Smooth muscle cell (in vitro differentiated cells): ENCODE measurements around the gene GRIK3. TPM values are rescaled to one million over a fixed set of nuclear protein-coding genes. Genes with fewer than 3 reads are reported as not detected.

Source experiments
- DNase-seq: peaks from one replicate; lab custom pipeline; 2025; ENCODE audit not compliant: unreplicated experiment; lab: John Stamatoyannopoulos, UW
- H2AFZ ChIP-seq: fragments of 200-600 bp; sonication (generic); 2 replicates; pipeline ENCODE4 v1.6.0; 2016; ENCODE audit warnings: antibody characterized with exemption, low read depth, mild to moderate bottlenecking
- H3F3A ChIP-seq: fragments of 200-600 bp; sonication (generic); 2 replicates; pipeline ENCODE4 v1.6.0; 2017; ENCODE audit warnings: antibody characterized with exemption, low read depth
- H3K27ac ChIP-seq: fragments of 200-600 bp; sonication (generic); 2 replicates; pipeline ENCODE4 v1.5.1; 2016; ENCODE audit warnings: low read depth, mild to moderate bottlenecking
- H3K27me3 ChIP-seq: fragments of 200-600 bp; sonication (generic); 2 replicates; pipeline ENCODE4 v1.6.1; 2016; ENCODE audit warnings: low read depth, mild to moderate bottlenecking
- H3K36me3 ChIP-seq: fragments of 200-600 bp; sonication (generic); 2 replicates; pipeline ENCODE4 v1.5.1; 2016; ENCODE audit warnings: low read depth
- H3K4me1 ChIP-seq: fragments of 200-600 bp; sonication (generic); 2 replicates; pipeline ENCODE4 v1.5.1; 2016; ENCODE audit warnings: low read depth
- H3K4me2 ChIP-seq: fragments of 200-600 bp; sonication (generic); 2 replicates; pipeline ENCODE4 v1.6.0; 2016; ENCODE audit warnings: mild to moderate bottlenecking
- H3K4me3 ChIP-seq: fragments of 200-600 bp; sonication (generic); 2 replicates; pipeline ENCODE4 v1.5.1; 2016; ENCODE audit warnings: mild to moderate bottlenecking
- H3K79me2 ChIP-seq: fragments of 200-600 bp; sonication (generic); 2 replicates; pipeline ENCODE4 v1.6.0; 2016; ENCODE audit warnings: low read depth, mild to moderate bottlenecking
- H3K9ac ChIP-seq: fragments of 200-600 bp; sonication (generic); 2 replicates; pipeline ENCODE4 v1.6.0; 2016; ENCODE audit warnings: low read depth
- H3K9me3 ChIP-seq: fragments of 200-600 bp; sonication (generic); replicated peaks from 2 replicates; pipeline ENCODE4 v1.5.1; 2016; ENCODE audit warnings: low read depth
- H4K20me1 ChIP-seq: fragments of 200-600 bp; sonication (generic); 2 replicates; pipeline ENCODE4 v1.6.0; 2016; ENCODE audit warnings: low read depth
- WGBS: methylation state at CpG from one replicate; pipeline ENCODE4 v1.1.7; 2016; ENCODE audit warnings: low lambda C conversion rate; 5-methylcytosine and 5-hydroxymethylcytosine counted together
- polyA plus RNA-seq: library from polyadenylated mRNA; unstranded; fragments of >200 nt; fragmentation: Nextera tagmentation; extraction: Ambion mirVana; gene quantifications from 2 replicates; pipeline ENCODE4 v1.2.1, GENCODE V29; 2016
- total RNA-seq: library from RNA; depleted of rRNA; stranded (reverse); fragments of >200 nt; gene quantifications from 2 replicates; pipeline ENCODE4 v1.2.3, GENCODE V29; 2014
- TF ChIP-seq, protein P1 (sequence below): fragments of 200-600 bp; sonication (generic); IDR thresholded peaks from 2 replicates; pipeline ENCODE4 v1.5.1; 2017; ENCODE audit warnings: borderline replicate concordance, mild to moderate bottlenecking, antibody characterized with exemption; ENCODE audit not compliant: insufficient read depth, poor library complexity, severe bottlenecking

GRIK3 gene
- total and polyA plus RNA-seq, 2 experiments from 2014 or later, result 0.04 TPM; not detected in 1

DNA sequence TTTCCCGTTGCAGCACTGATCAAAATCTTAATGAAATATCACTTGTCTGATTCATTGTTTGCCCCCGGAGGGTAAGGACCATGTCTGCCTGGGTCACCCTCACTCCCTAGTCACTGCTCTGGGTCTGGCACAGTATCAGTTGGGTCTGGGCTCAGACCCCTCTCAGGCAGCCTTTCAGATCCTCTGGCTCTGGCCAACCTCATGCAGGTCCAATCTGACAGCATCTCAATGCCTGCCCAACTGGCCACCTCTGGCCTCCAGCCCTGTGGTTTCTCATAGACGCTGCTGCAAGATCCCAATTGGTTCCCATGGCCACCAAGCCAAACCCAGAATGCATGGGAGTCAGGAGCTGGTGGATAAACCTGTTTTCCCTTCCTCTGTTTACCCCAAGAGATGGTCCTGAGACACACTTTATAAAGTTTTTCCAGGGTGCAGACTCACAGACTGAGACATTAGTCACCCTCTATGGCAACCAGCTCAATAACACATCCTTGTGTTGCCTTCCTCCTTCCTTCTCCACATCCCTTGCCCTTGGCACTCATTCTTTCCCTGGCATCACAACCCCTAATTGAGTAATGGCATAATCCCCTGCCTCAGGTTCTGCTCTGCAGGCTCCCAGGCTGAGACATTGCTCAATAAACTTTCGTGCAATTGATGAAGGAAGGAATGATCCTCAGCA is 199.2 kb downstream of the GRIK3 start:
- no peak overlapping the region for H3K4me3 ChIP-seq
- no peak overlapping the region for H2AFZ ChIP-seq
- H3K4me1 ChIP-seq, result no peaks in the 10 kb centered on the region
- 86% methylated on average over 4 of the region's 4 CpGs for WGBS
- DNase-seq, result no peak
- H3K79me2 ChIP-seq, result no peaks in the 10 kb centered on the region
- H4K20me1 ChIP-seq, result no peaks in the 10 kb centered on the region
- TF ChIP-seq, protein P1, sequence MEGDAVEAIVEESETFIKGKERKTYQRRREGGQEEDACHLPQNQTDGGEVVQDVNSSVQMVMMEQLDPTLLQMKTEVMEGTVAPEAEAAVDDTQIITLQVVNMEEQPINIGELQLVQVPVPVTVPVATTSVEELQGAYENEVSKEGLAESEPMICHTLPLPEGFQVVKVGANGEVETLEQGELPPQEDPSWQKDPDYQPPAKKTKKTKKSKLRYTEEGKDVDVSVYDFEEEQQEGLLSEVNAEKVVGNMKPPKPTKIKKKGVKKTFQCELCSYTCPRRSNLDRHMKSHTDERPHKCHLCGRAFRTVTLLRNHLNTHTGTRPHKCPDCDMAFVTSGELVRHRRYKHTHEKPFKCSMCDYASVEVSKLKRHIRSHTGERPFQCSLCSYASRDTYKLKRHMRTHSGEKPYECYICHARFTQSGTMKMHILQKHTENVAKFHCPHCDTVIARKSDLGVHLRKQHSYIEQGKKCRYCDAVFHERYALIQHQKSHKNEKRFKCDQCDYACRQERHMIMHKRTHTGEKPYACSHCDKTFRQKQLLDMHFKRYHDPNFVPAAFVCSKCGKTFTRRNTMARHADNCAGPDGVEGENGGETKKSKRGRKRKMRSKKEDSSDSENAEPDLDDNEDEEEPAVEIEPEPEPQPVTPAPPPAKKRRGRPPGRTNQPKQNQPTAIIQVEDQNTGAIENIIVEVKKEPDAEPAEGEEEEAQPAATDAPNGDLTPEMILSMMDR, result no peak
- no peak overlapping the region for H3K27ac ChIP-seq
- no peaks in the 10 kb centered on the region for H3K36me3 ChIP-seq
- no peak overlapping the region for H3K9ac ChIP-seq
- H3F3A ChIP-seq, result no peaks in the 10 kb centered on the region
- H3K9me3 ChIP-seq, result no peaks in the 10 kb centered on the region
- no peak overlapping the region for H3K4me2 ChIP-seq
- no peaks in the 10 kb centered on the region for H3K27me3 ChIP-seq

GRCh38 chr1:36834586-36834985 is 199.7 kb downstream of the GRIK3 start:
- no peaks in the 10 kb centered on the region for H3K27me3 ChIP-seq
- H3K36me3 ChIP-seq, result no peaks in the 10 kb centered on the region
- no peak overlapping the region for H3K4me3 ChIP-seq
- no peaks in the 10 kb centered on the region for H3K4me1 ChIP-seq
- H3K9ac ChIP-seq, result no peak overlapping the region
- no peaks in the 10 kb centered on the region for H3K79me2 ChIP-seq
- no peak overlapping the region for H3K4me2 ChIP-seq
- TF ChIP-seq, protein P1, result no peak
- no peaks in the 10 kb centered on the region for H3F3A ChIP-seq
- no peaks in the 10 kb centered on the region for H4K20me1 ChIP-seq
- no peak overlapping the region for H2AFZ ChIP-seq
- no peaks in the 10 kb centered on the region for H3K9me3 ChIP-seq
- no peak for DNase-seq
- WGBS, result 73% methylated on average over 5 of the region's 5 CpGs
- H3K27ac ChIP-seq, result no peak overlapping the region

GRCh38 chr1:36831186-36831810 is 203.0 kb downstream of the GRIK3 start:
- Histone ChIP-seq H3F3A (no peaks in the 10 kb centered on the region), H4K20me1 (no peaks in the 10 kb centered on the region), H3K4me3 (no peak overlapping the region), H3K4me2 (no peak overlapping the region), H3K4me1 (no peaks in the 10 kb centered on the region), H3K9ac (no peak overlapping the region), H3K9me3 (no peaks in the 10 kb centered on the region), H2AFZ (no peak overlapping the region), H3K36me3 (no peaks in the 10 kb centered on the region), H3K79me2 (no peaks in the 10 kb centered on the region), H3K27me3 (no peaks in the 10 kb centered on the region), H3K27ac (no peak overlapping the region)
- TF ChIP-seq, protein P1, result no peak
- no peak for DNase-seq
- WGBS, result 91% methylated on average over 9 of the region's 9 CpGs
